K562 (cell line): ENCODE results near the gene MIDN. TPM values are rescaled to one million over a fixed set of nuclear protein-coding genes. Genes with fewer than 3 reads are reported as not detected.

Source experiments
- ATF1 ChIP-seq, 2 experiments: fragments of 450-650 bp in 1 of 2; IDR thresholded peaks; 2 replicates each; pipeline ENCODE4 v1.6.1; 2016; ENCODE audit warnings: missing compliant biosample characterization in 1 of 2, missing genetic modification characterization in 1 of 2
- ESRRB ChIP-seq: fragments of 250-450 bp; sonication (Bioruptor Pico); IDR thresholded peaks from 2 replicates; pipeline ENCODE4 v1.5.0; 2020; ENCODE audit warnings: mild to moderate bottlenecking, moderate library complexity, borderline replicate concordance
- FOXA1 ChIP-seq: fragments of 450-650 bp; IDR thresholded peaks from 2 replicates; pipeline ENCODE4 v1.6.1; 2016; ENCODE audit warnings: mild to moderate bottlenecking, borderline replicate concordance
- KAT2B ChIP-seq: IDR thresholded peaks from one replicate; pipeline ENCODE4 v1.6.1; 2012; ENCODE audit warnings: low read depth, mild to moderate bottlenecking, control low read depth, inconsistent platforms, low read length, moderate library complexity
- MEF2A ChIP-seq: IDR thresholded peaks from 2 replicates; pipeline ENCODE4 v1.6.1; 2011; ENCODE audit warnings: low read depth, mild to moderate bottlenecking, low read length, moderate library complexity; ENCODE audit not compliant: control insufficient read depth
- MTA1 ChIP-seq: fragments of 450-650 bp; IDR thresholded peaks from 2 replicates; pipeline ENCODE4 v1.6.1; 2017; ENCODE audit warnings: borderline replicate concordance
- SMAD4 ChIP-seq: fragments of 250-450 bp; sonication (Bioruptor Pico); conservative IDR thresholded peaks from 2 replicates; pipeline ENCODE4 v1.8.0; 2021; ENCODE audit warnings: inconsistent platforms, mild to moderate bottlenecking, moderate library complexity
- SNIP1 ChIP-seq: fragments of 450-650 bp; IDR thresholded peaks from 2 replicates; pipeline ENCODE4 v1.7.1; 2017; ENCODE audit warnings: low read depth, mild to moderate bottlenecking
- THRB ChIP-seq: fragments of 450-650 bp; formaldehyde crosslinking; conservative IDR thresholded peaks from 2 replicates; pipeline ENCODE4 v1.4.0; 2022; ENCODE audit warnings: mild to moderate bottlenecking, missing genetic modification characterization
- TOE1 ChIP-seq, 2 experiments: fragments of 450-650 bp in 1 of 2; sonication (generic) in 1 of 2; formaldehyde crosslinking in 1 of 2; IDR thresholded peaks; 2 replicates each; pipeline versions ENCODE4 v1.7.1 to v1.8.0; 2016 to 2022; ENCODE audit warnings: borderline replicate concordance in 2 of 2, mild to moderate bottlenecking in 2 of 2, antibody characterized with exemption in 1 of 2, inconsistent platforms in 1 of 2, low read depth in 1 of 2, missing genetic modification reagents in 1 of 2, moderate library complexity in 1 of 2
- ZBTB7A ChIP-seq: IDR thresholded peaks from 2 replicates; pipeline ENCODE4 v1.6.1; 2011; ENCODE audit warnings: low read depth, mild to moderate bottlenecking, low read length, moderate library complexity, borderline replicate concordance; ENCODE audit not compliant: control insufficient read depth
- ZNF24 ChIP-seq: fragments of 450-650 bp; IDR thresholded peaks from 2 replicates; pipeline ENCODE4 v1.6.1; 2016
- ZNF316 ChIP-seq: fragments of 450-650 bp; IDR thresholded peaks from 2 replicates; pipeline ENCODE4 v1.6.1; 2016
- polyA plus RNA-seq, 8 experiments: library from polyadenylated mRNA; depleted of rRNA in 4 of 8; stranded (reverse) in 5 of 8; unstranded in 3 of 8; fragments of >200 nt; fragmentation: Nextera tagmentation in 2 of 8; fragmentation: Illumina TruSeq in 1 of 8; extraction: Ambion mirVana in 2 of 8; extraction: Trizol in 1 of 8; gene quantifications; 2 replicates each; pipeline versions ENCODE4 v1.2.1 to v1.2.3, GENCODE V29; 2011 to 2014; ENCODE audit warnings: inconsistent platforms in 1 of 8, missing spikeins in 1 of 8
- total RNA-seq, 7 experiments: library from RNA; depleted of rRNA in 6 of 7; stranded (reverse); fragments of >200 nt in 6 of 7; fragmentation: Illumina TruSeq in 2 of 7; extraction: Trizol in 2 of 7; gene quantifications; 2 replicates each; pipeline versions ENCODE4 v1.2.1 to v1.2.3, GENCODE V29; 2011 to 2021; ENCODE audit warnings: low replicate concordance in 1 of 7
- TF ChIP-seq, protein P1 (sequence below): fragments of 250-450 bp; sonication (Bioruptor Pico); IDR thresholded peaks from 2 replicates; pipeline ENCODE4 v1.8.0; 2022; ENCODE audit warnings: moderate library complexity, mild to moderate bottlenecking, inconsistent platforms
- TF ChIP-seq, protein P2 (sequence below): fragments of 250-450 bp; sonication (Bioruptor Pico); IDR thresholded peaks from 2 replicates; pipeline ENCODE4 v1.9.0; 2021; ENCODE audit warnings: mild to moderate bottlenecking, inconsistent platforms
- TF ChIP-seq, protein P3 (sequence below): fragments of 250-450 bp; sonication (Bioruptor Pico); IDR thresholded peaks from 2 replicates; pipeline ENCODE4 v1.5.0; 2020; ENCODE audit warnings: mild to moderate bottlenecking
- TF ChIP-seq, protein P4 (sequence below): fragments of 250-450 bp; sonication (Bioruptor Pico); IDR thresholded peaks from 2 replicates; pipeline ENCODE4 v1.5.0; 2021; ENCODE audit warnings: mild to moderate bottlenecking, borderline replicate concordance

The MIDN gene
- total and polyA plus RNA-seq, 9 of the 15 experiments (the other 6 are each of a cell fraction or from before 2014, with no cell fraction given) = 0.17 to 120 (median 10.1) TPM

DNA sequence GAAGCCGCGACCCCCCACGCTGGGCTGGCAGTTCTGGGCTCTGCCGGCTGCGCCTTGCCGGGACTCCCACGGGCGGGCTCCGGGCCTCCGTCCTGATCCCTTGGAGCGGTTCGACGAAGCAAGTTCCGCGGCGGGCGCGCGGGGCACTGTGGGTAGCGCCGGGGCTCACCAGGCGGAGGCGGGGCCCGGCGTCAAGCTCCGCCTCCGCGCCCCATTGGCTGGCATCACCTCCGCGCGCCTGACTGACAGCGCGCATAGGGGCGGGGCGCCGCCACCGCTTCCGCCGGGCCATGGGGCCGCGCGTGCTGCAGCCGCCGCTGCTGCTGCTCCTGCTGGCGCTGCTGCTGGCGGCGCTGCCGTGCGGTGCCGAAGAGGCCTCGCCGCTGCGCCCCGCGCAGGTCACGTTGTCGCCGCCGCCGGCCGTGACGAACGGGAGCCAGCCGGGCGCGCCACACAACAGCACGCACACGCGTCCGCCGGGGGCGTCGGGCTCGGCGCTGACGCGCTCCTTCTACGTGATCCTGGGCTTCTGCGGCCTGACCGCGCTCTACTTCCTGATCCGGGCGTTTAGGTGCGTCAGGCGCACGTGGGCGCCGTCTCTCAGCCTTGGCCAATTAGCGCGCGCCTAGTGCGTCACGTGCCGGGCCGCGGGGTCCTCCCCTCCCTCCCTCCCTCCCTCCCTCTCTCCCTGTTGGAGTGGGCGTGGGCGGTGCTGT, 27.0 kb downstream of the MIDN start, which contains the start of gene FAM174C (continued):
- TF ChIP-seq ZBTB7A (no peak), ZNF316 (no peak), MTA1 (peak; percentile 85), MEF2A (no peak), FOXA1 (no peak), ATF1 (CRISPR knock-in tag; IDR thresholded peaks at IDR 0.05) (peak; percentile 73), ATF1 (tag; IDR thresholded peaks at IDR 0.05) (peak; percentile 97), SMAD4 (CRISPR knock-in tag) (peak; percentile 73), TOE1 (IDR thresholded peaks at IDR 0.05; ENCODE audit: borderline replicate concordance) (peak; percentile 81; the same call in 1 of the 2 replicates), TOE1 (CRISPR knock-in tag; IDR thresholded peaks at IDR 0.05; ENCODE audit: borderline replicate concordance, low read depth) (peak; percentile 41; the same call in 1 of the 2 replicates), ESRRB (no peak), SNIP1 (no peak), ZNF24 (peak; percentile 48; the same call in 1 of the 2 replicates), KAT2B (no peak), THRB (no peak; the same call in 1 of the 2 replicates)
- TF ChIP-seq, protein P1, sequence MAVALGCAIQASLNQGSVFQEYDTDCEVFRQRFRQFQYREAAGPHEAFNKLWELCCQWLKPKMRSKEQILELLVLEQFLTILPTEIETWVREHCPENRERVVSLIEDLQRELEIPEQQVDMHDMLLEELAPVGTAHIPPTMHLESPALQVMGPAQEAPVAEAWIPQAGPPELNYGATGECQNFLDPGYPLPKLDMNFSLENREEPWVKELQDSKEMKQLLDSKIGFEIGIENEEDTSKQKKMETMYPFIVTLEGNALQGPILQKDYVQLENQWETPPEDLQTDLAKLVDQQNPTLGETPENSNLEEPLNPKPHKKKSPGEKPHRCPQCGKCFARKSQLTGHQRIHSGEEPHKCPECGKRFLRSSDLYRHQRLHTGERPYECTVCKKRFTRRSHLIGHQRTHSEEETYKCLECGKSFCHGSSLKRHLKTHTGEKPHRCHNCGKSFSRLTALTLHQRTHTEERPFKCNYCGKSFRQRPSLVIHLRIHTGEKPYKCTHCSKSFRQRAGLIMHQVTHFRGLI = no peak
- TF ChIP-seq, protein P2, sequence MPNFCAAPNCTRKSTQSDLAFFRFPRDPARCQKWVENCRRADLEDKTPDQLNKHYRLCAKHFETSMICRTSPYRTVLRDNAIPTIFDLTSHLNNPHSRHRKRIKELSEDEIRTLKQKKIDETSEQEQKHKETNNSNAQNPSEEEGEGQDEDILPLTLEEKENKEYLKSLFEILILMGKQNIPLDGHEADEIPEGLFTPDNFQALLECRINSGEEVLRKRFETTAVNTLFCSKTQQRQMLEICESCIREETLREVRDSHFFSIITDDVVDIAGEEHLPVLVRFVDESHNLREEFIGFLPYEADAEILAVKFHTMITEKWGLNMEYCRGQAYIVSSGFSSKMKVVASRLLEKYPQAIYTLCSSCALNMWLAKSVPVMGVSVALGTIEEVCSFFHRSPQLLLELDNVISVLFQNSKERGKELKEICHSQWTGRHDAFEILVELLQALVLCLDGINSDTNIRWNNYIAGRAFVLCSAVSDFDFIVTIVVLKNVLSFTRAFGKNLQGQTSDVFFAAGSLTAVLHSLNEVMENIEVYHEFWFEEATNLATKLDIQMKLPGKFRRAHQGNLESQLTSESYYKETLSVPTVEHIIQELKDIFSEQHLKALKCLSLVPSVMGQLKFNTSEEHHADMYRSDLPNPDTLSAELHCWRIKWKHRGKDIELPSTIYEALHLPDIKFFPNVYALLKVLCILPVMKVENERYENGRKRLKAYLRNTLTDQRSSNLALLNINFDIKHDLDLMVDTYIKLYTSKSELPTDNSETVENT (CRISPR knock-in tag) = peak; percentile 88
- TF ChIP-seq, protein P3, sequence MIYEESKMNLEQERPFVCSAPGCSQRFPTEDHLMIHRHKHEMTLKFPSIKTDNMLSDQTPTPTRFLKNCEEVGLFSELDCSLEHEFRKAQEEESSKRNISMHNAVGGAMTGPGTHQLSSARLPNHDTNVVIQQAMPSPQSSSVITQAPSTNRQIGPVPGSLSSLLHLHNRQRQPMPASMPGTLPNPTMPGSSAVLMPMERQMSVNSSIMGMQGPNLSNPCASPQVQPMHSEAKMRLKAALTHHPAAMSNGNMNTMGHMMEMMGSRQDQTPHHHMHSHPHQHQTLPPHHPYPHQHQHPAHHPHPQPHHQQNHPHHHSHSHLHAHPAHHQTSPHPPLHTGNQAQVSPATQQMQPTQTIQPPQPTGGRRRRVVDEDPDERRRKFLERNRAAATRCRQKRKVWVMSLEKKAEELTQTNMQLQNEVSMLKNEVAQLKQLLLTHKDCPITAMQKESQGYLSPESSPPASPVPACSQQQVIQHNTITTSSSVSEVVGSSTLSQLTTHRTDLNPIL (CRISPR knock-in tag) = no peak
- TF ChIP-seq, protein P4, sequence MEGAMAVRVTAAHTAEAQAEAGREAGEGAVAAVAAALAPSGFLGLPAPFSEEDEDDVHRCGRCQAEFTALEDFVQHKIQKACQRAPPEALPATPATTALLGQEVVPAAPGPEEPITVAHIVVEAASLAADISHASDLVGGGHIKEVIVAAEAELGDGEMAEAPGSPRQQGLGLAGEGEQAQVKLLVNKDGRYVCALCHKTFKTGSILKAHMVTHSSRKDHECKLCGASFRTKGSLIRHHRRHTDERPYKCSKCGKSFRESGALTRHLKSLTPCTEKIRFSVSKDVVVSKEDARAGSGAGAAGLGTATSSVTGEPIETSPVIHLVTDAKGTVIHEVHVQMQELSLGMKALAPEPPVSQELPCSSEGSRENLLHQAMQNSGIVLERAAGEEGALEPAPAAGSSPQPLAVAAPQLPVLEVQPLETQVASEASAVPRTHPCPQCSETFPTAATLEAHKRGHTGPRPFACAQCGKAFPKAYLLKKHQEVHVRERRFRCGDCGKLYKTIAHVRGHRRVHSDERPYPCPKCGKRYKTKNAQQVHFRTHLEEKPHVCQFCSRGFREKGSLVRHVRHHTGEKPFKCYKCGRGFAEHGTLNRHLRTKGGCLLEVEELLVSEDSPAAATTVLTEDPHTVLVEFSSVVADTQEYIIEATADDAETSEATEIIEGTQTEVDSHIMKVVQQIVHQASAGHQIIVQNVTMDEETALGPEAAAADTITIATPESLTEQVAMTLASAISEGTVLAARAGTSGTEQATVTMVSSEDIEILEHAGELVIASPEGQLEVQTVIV (CRISPR knock-in tag) = no peak
